Endothelial cell of umbilical vein (primary cell): ENCODE measurements around the gene RAB12.

ENCODE experiments used
- EZH2 ChIP-seq: IDR thresholded peaks from 2 replicates; pipeline ENCODE4 v1.6.1; 2012; ENCODE audit warnings: borderline replicate concordance, low read depth, mild to moderate bottlenecking, moderate library complexity, low read length, inconsistent platforms; ENCODE audit not compliant: severe bottlenecking
- FOS ChIP-seq: IDR thresholded peaks from 2 replicates; pipeline ENCODE4 v1.6.1; 2011; ENCODE audit warnings: mild to moderate bottlenecking, low read length, moderate library complexity, borderline replicate concordance; ENCODE audit not compliant: insufficient read depth
- GATA2 ChIP-seq: IDR thresholded peaks from 2 replicates; pipeline ENCODE4 v1.7.0; 2011; ENCODE audit warnings: low read depth, mild to moderate bottlenecking, moderate library complexity, mixed read lengths, low read length; ENCODE audit not compliant: insufficient read length, insufficient read depth
- JUN ChIP-seq: IDR thresholded peaks from 2 replicates; pipeline ENCODE4 v1.6.1; 2011; ENCODE audit warnings: borderline replicate concordance, low read depth; ENCODE audit not compliant: insufficient read length, insufficient read depth
- MAX ChIP-seq: IDR thresholded peaks from 2 replicates; pipeline ENCODE4 v1.6.1; 2011; ENCODE audit not compliant: insufficient read depth, insufficient read length
- MYC ChIP-seq: IDR thresholded peaks from one replicate; pipeline ENCODE4 v1.6.1; 2011; ENCODE audit warnings: mild to moderate bottlenecking, low read depth, low read length
- POLR2A ChIP-seq: IDR thresholded peaks from 2 replicates; pipeline ENCODE4 v1.6.1; 2012; ENCODE audit warnings: low read depth, mild to moderate bottlenecking, control low read depth, low read length
- POLR2AphosphoS5 ChIP-seq: IDR thresholded peaks from 2 replicates; pipeline ENCODE4 v1.6.1; 2012; ENCODE audit warnings: low read depth, mild to moderate bottlenecking, control low read depth, low read length, moderate library complexity; ENCODE audit not compliant: insufficient read depth
- TF ChIP-seq, protein P1 (sequence below), 2 donors: IDR thresholded peaks; 1 replicate in 1 of 2; 2 replicates in 1 of 2; pipeline ENCODE4 v1.5.1; 2011; ENCODE audit warnings: low read length in 2 of 2, mild to moderate bottlenecking in 2 of 2, moderate library complexity in 2 of 2, control low read depth in 1 of 2, inconsistent platforms in 1 of 2, low read depth in 1 of 2; ENCODE audit not compliant: insufficient read depth in 1 of 2; ENCODE audit errors: extremely low read depth in 1 of 2

GRCh38 chr18:8667846-8668245 is 58.6 kb downstream of the RAB12 start:
- TF ChIP-seq EZH2 = no peak
- TF ChIP-seq, protein P1, sequence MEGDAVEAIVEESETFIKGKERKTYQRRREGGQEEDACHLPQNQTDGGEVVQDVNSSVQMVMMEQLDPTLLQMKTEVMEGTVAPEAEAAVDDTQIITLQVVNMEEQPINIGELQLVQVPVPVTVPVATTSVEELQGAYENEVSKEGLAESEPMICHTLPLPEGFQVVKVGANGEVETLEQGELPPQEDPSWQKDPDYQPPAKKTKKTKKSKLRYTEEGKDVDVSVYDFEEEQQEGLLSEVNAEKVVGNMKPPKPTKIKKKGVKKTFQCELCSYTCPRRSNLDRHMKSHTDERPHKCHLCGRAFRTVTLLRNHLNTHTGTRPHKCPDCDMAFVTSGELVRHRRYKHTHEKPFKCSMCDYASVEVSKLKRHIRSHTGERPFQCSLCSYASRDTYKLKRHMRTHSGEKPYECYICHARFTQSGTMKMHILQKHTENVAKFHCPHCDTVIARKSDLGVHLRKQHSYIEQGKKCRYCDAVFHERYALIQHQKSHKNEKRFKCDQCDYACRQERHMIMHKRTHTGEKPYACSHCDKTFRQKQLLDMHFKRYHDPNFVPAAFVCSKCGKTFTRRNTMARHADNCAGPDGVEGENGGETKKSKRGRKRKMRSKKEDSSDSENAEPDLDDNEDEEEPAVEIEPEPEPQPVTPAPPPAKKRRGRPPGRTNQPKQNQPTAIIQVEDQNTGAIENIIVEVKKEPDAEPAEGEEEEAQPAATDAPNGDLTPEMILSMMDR (IDR thresholded peaks at IDR 0.05; ENCODE audit: extremely low read depth in 1 of 2, insufficient read depth in 1 of 2, low read depth in 1 of 2, low read length in 2 of 2) = no peak
- no peak for TF ChIP-seq MAX
- TF ChIP-seq MYC = no peak
- TF ChIP-seq POLR2A = no peak
- no peak for TF ChIP-seq POLR2AphosphoS5
- TF ChIP-seq JUN = no peak
- TF ChIP-seq FOS = no peak
- no peak for TF ChIP-seq GATA2
